ENCODE data around the gene PUSL1. TPM values are rescaled to one million over a fixed set of nuclear protein-coding genes. Genes with fewer than 3 reads are reported as not detected.
A peak's percentile ranks its signal among the peaks of the same experiment; 100 is the strongest.

Gene PUSL1
- total and polyA plus RNA-seq, 2 of the 13 experiments (the other 11 are each of a cell fraction or from before 2014, with no cell fraction given) = 8.3 to 22.2 TPM

DNA sequence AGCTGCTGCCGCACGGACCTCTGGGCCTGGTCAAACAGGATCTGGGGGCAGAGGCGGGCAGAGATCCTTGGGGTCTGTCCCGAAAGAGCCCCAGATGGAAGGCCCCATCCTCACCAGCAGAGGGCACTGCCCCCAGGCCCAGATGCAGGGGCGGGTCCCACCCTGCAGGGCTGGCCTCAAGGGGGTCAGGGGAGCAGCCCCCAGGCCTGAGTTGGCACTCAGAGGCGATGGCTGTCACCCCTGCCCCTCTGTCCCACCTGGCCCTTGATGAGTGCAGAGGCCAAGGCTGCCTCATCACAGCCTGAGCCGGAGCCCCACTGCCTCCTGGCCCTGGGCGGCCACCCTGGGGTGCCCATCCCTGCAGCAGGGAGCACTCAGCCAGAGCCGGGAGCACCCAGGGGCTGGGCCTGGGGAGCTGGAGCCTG lies 6.4 kb upstream of the PUSL1 start:
- no peak overlapping the region for H3K9ac ChIP-seq (ENCODE audit: insufficient read depth, low read depth, low read length)
- no peak overlapping the region for H3K27ac ChIP-seq (ENCODE audit: extremely low read length, insufficient read depth, low read length)
- H3K79me2 ChIP-seq (ENCODE audit: insufficient read depth, low read length) = peaks cover 15% of the 10 kb centered on the region
- no peak overlapping the region for H3K4me2 ChIP-seq (ENCODE audit: low read depth, low read length)
- ChIA-PET POLR2A (no interaction called here), CTCF (ENCODE audit: low intra/inter-chr PET ratio, low total read pairs) (no interaction called here)
- H3K36me3 ChIP-seq (replicated peaks in 1 of 2; ENCODE audit: control insufficient read depth in 1 of 2, insufficient read depth in 2 of 2, low read length in 2 of 2) = no peaks in the 10 kb centered on the region
- no peak overlapping the region for H2AFZ ChIP-seq (ENCODE audit: low read length)
- in situ Hi-C loops (cut with HindIII; ENCODE audit: extremely low pct_ligation_motif_present, low pct_unique_long_range_greater_than_20kb) (no loop called here), intact Hi-C loops (cut with micrococcal nuclease; ENCODE audit: unreplicated experiment) (no loop called here)
- H3K9me3 ChIP-seq (ENCODE audit: low read length) = no peaks in the 10 kb centered on the region
- FAIRE-seq = no peak
- no peaks in the 10 kb centered on the region; a peak in 1 of 5 replicates for H3K27me3 ChIP-seq (ENCODE audit: control insufficient read depth in 1 of 2, insufficient read depth in 2 of 2, low read length in 2 of 2)
- no TSS peak for BruUV-seq (replicated peaks)
- 85% methylated on average over 5 of the region's 9 CpGs for WGBS (ENCODE audit: low lambda C conversion rate)
- no peak overlapping the region for H3K4me3 ChIP-seq (replicated peaks in 1 of 3; ENCODE audit: insufficient read depth in 1 of 3, low read depth in 2 of 3, low read length in 3 of 3)
- H4K20me1 ChIP-seq (ENCODE audit: insufficient read depth, low read length) = no peaks in the 10 kb centered on the region; the same call in 1 of the 2 replicates
- 0 out of 2 replicates have a peak, but pooled peaks have one; percentile 22 for TF ChIP-seq ZBTB38 (CRISPR knock-in tag; IDR thresholded peaks at IDR 0.05)
- TF ChIP-seq AGO2 (optimal IDR thresholded peaks at IDR 0.05; ENCODE audit: low read depth, low read length) = peak; percentile 76
- TF ChIP-seq HNRNPL (IDR thresholded peaks at IDR 0.05; ENCODE audit: low read depth, low read length) = 0 out of 2 replicates have a peak, but pooled peaks have one; percentile 67
- peak; percentile 26; the same call in 1 of the 2 replicates for TF ChIP-seq STAG1 (CRISPR knock-in tag; IDR thresholded peaks at IDR 0.05)
- peak; percentile 64 for TF ChIP-seq CTCF (CRISPR knock-in tag; IDR thresholded peaks at IDR 0.05)
- peak; percentile 34 for TF ChIP-seq XRCC5 (optimal IDR thresholded peaks at IDR 0.05; ENCODE audit: low read length)
- TF ChIP-seq, protein P1, sequence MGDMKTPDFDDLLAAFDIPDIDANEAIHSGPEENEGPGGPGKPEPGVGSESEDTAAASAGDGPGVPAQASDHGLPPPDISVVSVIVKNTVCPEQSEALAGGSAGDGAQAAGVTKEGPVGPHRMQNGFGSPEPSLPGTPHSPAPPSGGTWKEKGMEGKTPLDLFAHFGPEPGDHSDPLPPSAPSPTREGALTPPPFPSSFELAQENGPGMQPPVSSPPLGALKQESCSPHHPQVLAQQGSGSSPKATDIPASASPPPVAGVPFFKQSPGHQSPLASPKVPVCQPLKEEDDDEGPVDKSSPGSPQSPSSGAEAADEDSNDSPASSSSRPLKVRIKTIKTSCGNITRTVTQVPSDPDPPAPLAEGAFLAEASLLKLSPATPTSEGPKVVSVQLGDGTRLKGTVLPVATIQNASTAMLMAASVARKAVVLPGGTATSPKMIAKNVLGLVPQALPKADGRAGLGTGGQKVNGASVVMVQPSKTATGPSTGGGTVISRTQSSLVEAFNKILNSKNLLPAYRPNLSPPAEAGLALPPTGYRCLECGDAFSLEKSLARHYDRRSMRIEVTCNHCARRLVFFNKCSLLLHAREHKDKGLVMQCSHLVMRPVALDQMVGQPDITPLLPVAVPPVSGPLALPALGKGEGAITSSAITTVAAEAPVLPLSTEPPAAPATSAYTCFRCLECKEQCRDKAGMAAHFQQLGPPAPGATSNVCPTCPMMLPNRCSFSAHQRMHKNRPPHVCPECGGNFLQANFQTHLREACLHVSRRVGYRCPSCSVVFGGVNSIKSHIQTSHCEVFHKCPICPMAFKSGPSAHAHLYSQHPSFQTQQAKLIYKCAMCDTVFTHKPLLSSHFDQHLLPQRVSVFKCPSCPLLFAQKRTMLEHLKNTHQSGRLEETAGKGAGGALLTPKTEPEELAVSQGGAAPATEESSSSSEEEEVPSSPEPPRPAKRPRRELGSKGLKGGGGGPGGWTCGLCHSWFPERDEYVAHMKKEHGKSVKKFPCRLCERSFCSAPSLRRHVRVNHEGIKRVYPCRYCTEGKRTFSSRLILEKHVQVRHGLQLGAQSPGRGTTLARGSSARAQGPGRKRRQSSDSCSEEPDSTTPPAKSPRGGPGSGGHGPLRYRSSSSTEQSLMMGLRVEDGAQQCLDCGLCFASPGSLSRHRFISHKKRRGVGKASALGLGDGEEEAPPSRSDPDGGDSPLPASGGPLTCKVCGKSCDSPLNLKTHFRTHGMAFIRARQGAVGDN (CRISPR knock-in tag; IDR thresholded peaks at IDR 0.05) = peak; percentile 16; the same call in 1 of the 2 replicates
- TF ChIP-seq PATZ1 (CRISPR knock-in tag; IDR thresholded peaks at IDR 0.05) = peak; percentile 55
- TF ChIP-seq JUN (CRISPR knock-in tag; IDR thresholded peaks at IDR 0.05) = no peak
- peak; percentile 93 for TF ChIP-seq ZNF263 (CRISPR knock-in tag; IDR thresholded peaks at IDR 0.05)
- TF ChIP-seq, protein P2, sequence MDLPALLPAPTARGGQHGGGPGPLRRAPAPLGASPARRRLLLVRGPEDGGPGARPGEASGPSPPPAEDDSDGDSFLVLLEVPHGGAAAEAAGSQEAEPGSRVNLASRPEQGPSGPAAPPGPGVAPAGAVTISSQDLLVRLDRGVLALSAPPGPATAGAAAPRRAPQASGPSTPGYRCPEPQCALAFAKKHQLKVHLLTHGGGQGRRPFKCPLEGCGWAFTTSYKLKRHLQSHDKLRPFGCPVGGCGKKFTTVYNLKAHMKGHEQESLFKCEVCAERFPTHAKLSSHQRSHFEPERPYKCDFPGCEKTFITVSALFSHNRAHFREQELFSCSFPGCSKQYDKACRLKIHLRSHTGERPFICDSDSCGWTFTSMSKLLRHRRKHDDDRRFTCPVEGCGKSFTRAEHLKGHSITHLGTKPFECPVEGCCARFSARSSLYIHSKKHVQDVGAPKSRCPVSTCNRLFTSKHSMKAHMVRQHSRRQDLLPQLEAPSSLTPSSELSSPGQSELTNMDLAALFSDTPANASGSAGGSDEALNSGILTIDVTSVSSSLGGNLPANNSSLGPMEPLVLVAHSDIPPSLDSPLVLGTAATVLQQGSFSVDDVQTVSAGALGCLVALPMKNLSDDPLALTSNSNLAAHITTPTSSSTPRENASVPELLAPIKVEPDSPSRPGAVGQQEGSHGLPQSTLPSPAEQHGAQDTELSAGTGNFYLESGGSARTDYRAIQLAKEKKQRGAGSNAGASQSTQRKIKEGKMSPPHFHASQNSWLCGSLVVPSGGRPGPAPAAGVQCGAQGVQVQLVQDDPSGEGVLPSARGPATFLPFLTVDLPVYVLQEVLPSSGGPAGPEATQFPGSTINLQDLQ (CRISPR knock-in tag; IDR thresholded peaks at IDR 0.05) = no peak
- peak; percentile 61; the same call in 1 of the 2 replicates for TF ChIP-seq AKAP8 (CRISPR knock-in tag; IDR thresholded peaks at IDR 0.05)
- no peak for TF ChIP-seq MED1 (CRISPR knock-in tag; IDR thresholded peaks at IDR 0.05)
- no peak for ATAC-seq
- peaks cover 33% of the 10 kb centered on the region for H3K4me1 ChIP-seq (ENCODE audit: insufficient read depth, low read length)
- DNase-seq (ENCODE audit: low spot score) = no peak

Data from HepG2 (cell line).